SK-N-SH treated with all-trans-retinoic acid at 6 μM for 48 hours (cell line): ENCODE measurements around the gene AUH.

Source experiments
- ATAC-seq: fragments of 200-7000 bp; cut with Tn5 transposase; 3 replicates; pipeline ENCODE4 v1.9.1; 2020; ENCODE audit warnings: mild to moderate bottlenecking, moderate library complexity
- CSDC2 ChIP-seq: fragments of 250-450 bp; sonication (Bioruptor Pico); IDR thresholded peaks from 2 replicates; pipeline ENCODE4 v1.5.0; 2020; ENCODE audit warnings: mild to moderate bottlenecking, moderate library complexity
- ESRRG ChIP-seq: fragments of 250-450 bp; sonication (Bioruptor Pico); IDR thresholded peaks from 2 replicates; pipeline ENCODE4 v1.6.1; 2021; ENCODE audit warnings: mild to moderate bottlenecking
- GLIS3 ChIP-seq: fragments of 250-450 bp; sonication (Bioruptor Pico); IDR thresholded peaks from 2 replicates; pipeline ENCODE4 v1.5.0; 2020; ENCODE audit warnings: mild to moderate bottlenecking, moderate library complexity
- ISL1 ChIP-seq: fragments of 250-450 bp; sonication (Bioruptor Pico); IDR thresholded peaks from 2 replicates; pipeline ENCODE4 v2.1.2; 2022; ENCODE audit warnings: mild to moderate bottlenecking, moderate library complexity
- OSR1 ChIP-seq: fragments of 250-450 bp; sonication (Bioruptor Pico); IDR thresholded peaks from 2 replicates; pipeline ENCODE4 v1.8.0; 2022; ENCODE audit warnings: moderate library complexity, mild to moderate bottlenecking, inconsistent platforms
- PPARA ChIP-seq: fragments of 250-450 bp; sonication (Bioruptor Pico); IDR thresholded peaks from 2 replicates; pipeline ENCODE4 v1.5.0; 2020; ENCODE audit warnings: mild to moderate bottlenecking, borderline replicate concordance
- TOX ChIP-seq: fragments of 250-450 bp; sonication (Bioruptor Pico); IDR thresholded peaks from 2 replicates; pipeline ENCODE4 v1.8.0; 2021; ENCODE audit warnings: mild to moderate bottlenecking, moderate library complexity, borderline replicate concordance
- TSHZ2 ChIP-seq: fragments of 250-450 bp; sonication (Bioruptor Pico); IDR thresholded peaks from 2 replicates; pipeline ENCODE4 v1.5.0; 2020; ENCODE audit warnings: mild to moderate bottlenecking, moderate library complexity
- ZC3H10 ChIP-seq: fragments of 250-450 bp; sonication (Bioruptor Pico); IDR thresholded peaks from 2 replicates; pipeline ENCODE4 v1.5.1; 2021; ENCODE audit warnings: mild to moderate bottlenecking, moderate library complexity
- ZFP3 ChIP-seq: fragments of 250-450 bp; sonication (Bioruptor Pico); IDR thresholded peaks from 2 replicates; pipeline ENCODE4 v1.5.0; 2020; ENCODE audit warnings: mild to moderate bottlenecking, moderate library complexity
- ZFP30 ChIP-seq: fragments of 450-650 bp; formaldehyde crosslinking; IDR thresholded peaks from 2 replicates; pipeline ENCODE4 v1.5.0; 2022; ENCODE audit warnings: mild to moderate bottlenecking, moderate library complexity
- ZNF565 ChIP-seq: fragments of 450-650 bp; formaldehyde crosslinking; conservative IDR thresholded peaks from 2 replicates; pipeline ENCODE4 v1.5.0; 2020; ENCODE audit warnings: low read depth, mild to moderate bottlenecking, moderate library complexity
- ZNF70 ChIP-seq: fragments of 450-650 bp; formaldehyde crosslinking; IDR thresholded peaks from 2 replicates; pipeline ENCODE4 v1.5.0; 2020; ENCODE audit warnings: mild to moderate bottlenecking, moderate library complexity
- ZNF8 ChIP-seq: fragments of 450-650 bp; formaldehyde crosslinking; IDR thresholded peaks from 2 replicates; pipeline ENCODE4 v1.5.0; 2020; ENCODE audit warnings: mild to moderate bottlenecking, moderate library complexity
- TF ChIP-seq, protein P1 (sequence below): fragments of 250-450 bp; sonication (Bioruptor Pico); IDR thresholded peaks from 2 replicates; pipeline ENCODE4 v1.8.0; 2020; ENCODE audit warnings: mild to moderate bottlenecking, moderate library complexity, borderline replicate concordance
- TF ChIP-seq, protein P2 (sequence below): fragments of 250-450 bp; sonication (Bioruptor Pico); IDR thresholded peaks from 2 replicates; pipeline ENCODE4 v1.8.0; 2021; ENCODE audit warnings: low read depth, mild to moderate bottlenecking, moderate library complexity, borderline replicate concordance

The AUH gene

GRCh38 chr9:91361291-91362050 lies at the start of gene AUH:
Gene AUH, minus strand, starts transcription at chr9:91361918. Its CDS starts 29 bp downstream, at chr9:91361889.
- TF ChIP-seq TSHZ2 (CRISPR knock-in tag) (0 out of 2 replicates have a peak, but pooled peaks have one; percentile 12), CSDC2 (CRISPR knock-in tag) (no peak)
- peak; percentile 96 for ATAC-seq

DNA sequence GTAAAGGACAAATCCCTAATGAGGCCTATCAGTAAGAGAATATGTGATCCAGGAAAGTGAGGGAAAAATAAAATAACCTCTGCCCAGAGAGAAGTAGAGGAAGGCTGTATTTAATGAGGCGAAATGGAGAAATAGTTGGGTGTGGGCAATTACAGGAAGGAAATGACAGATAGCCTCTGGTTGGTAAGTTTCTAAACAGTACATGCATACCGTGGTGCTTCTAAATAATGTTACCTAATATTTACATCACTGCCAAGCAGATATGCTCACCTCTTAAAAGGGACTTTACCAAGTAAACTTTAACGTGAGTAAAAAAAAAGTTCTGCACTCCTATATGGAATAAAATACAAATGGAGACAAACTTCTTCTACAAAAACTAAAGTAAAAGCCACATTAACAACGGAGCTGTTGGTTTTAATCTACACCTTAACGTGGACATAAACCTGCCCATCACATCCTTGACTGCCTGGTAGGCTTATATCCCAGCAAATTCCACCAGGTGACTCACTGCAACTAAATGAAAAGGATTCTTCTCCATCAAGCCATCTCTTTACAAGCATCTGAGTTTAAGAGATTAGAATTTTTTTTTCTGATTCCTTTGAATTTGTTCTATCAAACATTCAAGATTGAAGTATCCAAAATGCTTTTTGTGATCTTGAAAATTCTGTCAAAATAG lies 49.5 kb upstream of the AUH start:
- peak; percentile 68 for ATAC-seq

DNA sequence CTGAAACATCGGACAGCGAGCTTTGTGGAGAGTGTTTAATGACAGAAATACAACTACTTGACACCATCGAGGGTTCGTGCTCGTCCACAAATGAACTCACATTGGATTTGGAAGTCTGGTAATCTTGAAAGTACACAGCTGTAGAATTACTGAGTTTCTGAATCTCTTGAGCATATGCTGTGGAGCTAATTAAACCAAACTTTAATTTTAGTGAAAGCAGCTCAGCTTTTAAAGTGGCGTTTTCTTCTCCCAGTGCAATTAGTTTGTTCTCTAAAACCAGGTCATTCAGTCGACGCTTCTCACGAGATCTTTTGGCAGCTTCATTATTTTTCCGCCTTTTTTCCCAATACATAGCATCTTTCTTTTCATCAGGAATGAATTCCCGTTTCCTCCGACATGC lies 48.4 kb upstream of the AUH start:
- no peak for ATAC-seq
- no peak for TF ChIP-seq ZNF8
- TF ChIP-seq TOX (CRISPR knock-in tag) = no peak
- TF ChIP-seq, all 23 proteins: peak for 0

More for the DNA sequence above, 49.5 kb upstream of the AUH start:
- TF ChIP-seq ZNF565 (CRISPR knock-in tag) (no peak), PPARA (CRISPR knock-in tag) (no peak), ZFP3 (CRISPR knock-in tag) (no peak), TSHZ2 (CRISPR knock-in tag) (no peak), ZNF70 (CRISPR knock-in tag) (no peak), GLIS3 (CRISPR knock-in tag) (no peak), ZC3H10 (no peak), ESRRG (CRISPR knock-in tag) (no peak), ISL1 (CRISPR knock-in tag) (no peak), TOX (CRISPR knock-in tag) (no peak), OSR1 (CRISPR knock-in tag) (no peak), CSDC2 (CRISPR knock-in tag) (no peak), ZFP30 (CRISPR knock-in tag) (no peak), ZNF8 (no peak)
- TF ChIP-seq, protein P1, sequence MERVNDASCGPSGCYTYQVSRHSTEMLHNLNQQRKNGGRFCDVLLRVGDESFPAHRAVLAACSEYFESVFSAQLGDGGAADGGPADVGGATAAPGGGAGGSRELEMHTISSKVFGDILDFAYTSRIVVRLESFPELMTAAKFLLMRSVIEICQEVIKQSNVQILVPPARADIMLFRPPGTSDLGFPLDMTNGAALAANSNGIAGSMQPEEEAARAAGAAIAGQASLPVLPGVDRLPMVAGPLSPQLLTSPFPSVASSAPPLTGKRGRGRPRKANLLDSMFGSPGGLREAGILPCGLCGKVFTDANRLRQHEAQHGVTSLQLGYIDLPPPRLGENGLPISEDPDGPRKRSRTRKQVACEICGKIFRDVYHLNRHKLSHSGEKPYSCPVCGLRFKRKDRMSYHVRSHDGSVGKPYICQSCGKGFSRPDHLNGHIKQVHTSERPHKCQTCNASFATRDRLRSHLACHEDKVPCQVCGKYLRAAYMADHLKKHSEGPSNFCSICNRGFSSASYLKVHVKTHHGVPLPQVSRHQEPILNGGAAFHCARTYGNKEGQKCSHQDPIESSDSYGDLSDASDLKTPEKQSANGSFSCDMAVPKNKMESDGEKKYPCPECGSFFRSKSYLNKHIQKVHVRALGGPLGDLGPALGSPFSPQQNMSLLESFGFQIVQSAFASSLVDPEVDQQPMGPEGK (CRISPR knock-in tag) = no peak
- TF ChIP-seq, protein P2, sequence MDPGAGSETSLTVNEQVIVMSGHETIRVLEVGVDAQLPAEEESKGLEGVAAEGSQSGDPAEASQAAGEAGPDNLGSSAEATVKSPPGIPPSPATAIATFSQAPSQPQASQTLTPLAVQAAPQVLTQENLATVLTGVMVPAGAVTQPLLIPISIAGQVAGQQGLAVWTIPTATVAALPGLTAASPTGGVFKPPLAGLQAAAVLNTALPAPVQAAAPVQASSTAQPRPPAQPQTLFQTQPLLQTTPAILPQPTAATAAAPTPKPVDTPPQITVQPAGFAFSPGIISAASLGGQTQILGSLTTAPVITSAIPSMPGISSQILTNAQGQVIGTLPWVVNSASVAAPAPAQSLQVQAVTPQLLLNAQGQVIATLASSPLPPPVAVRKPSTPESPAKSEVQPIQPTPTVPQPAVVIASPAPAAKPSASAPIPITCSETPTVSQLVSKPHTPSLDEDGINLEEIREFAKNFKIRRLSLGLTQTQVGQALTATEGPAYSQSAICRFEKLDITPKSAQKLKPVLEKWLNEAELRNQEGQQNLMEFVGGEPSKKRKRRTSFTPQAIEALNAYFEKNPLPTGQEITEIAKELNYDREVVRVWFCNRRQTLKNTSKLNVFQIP = no peak

DNA sequence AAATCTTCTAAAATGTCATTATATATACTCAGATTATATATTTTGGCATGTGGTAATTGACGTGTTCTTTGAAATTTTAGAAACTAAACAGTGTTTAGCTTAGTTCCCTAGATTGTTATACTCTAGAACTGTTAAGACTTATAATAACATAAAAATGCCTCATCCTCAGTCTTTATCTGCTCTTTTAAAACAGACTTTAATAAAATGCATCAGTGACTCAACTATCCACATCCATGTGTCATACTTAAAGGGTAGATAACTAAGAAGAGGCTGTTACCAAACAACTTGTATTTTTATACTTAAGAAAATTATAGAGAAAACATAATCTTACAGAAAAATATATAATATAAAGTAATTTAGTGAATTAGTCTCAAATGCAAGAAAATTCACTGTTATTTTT lies 46.8 kb upstream of the AUH start:
- TF ChIP-seq TOX (CRISPR knock-in tag) (no peak), ISL1 (CRISPR knock-in tag) (0 out of 2 replicates have a peak, but pooled peaks have one; percentile 19)
- ATAC-seq = no peak
